ENCODE data around the gene IGF2BP3. TPM values are rescaled to one million over a fixed set of nuclear protein-coding genes. Genes with fewer than 3 reads are reported as not detected.

The IGF2BP3 gene
- total RNA-seq, 2 donors from 2014 or later, result 0.24 to 1.2 TPM

DNA sequence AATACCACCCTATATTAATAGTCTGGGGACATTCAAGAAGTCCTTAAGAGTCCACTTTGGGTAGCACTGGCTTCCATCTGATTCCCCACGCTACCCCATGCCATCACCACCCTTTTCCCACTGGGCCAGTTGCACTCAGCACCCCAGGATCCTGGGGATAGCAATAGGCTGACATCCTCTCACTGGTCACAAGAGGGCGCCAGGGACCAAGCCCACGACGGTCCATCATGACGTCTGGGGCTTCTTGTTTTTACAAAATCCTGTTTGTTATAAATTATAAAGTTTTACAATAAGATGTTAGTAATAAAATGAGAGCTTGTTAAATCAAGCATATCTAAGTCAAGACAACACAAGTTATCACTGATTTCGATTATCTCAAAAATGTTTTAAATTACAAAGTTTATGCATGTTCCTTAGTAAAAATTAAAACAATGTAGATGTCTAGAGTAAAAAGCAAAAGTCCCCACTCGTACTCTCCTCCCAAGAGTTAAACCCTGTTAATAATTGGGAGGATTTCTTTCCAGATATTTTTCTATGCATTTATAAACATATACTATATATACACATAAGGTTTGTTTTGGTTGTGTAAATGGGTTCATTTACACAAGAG lies 208.3 kb downstream of the IGF2BP3 start:
- peak; percentile 79 for TF ChIP-seq CTCF (IDR thresholded peaks at IDR 0.05)
- Histone ChIP-seq H3K36me3 (no peaks in the 10 kb centered on the region), H3K27me3 (no peaks in the 10 kb centered on the region), H3K27ac (no peak overlapping the region), H3K4me3 (no peak overlapping the region), H3K9me3 (no peaks in the 10 kb centered on the region), H3K4me1 (no peaks in the 10 kb centered on the region), H3K9ac (ENCODE audit: low read depth in 2 of 2, low read length in 2 of 2) (no peak overlapping the region)
- peak; percentile 45 for DNase-seq
- intact Hi-C loops (cut with DNase I), result no loop called here

DNA sequence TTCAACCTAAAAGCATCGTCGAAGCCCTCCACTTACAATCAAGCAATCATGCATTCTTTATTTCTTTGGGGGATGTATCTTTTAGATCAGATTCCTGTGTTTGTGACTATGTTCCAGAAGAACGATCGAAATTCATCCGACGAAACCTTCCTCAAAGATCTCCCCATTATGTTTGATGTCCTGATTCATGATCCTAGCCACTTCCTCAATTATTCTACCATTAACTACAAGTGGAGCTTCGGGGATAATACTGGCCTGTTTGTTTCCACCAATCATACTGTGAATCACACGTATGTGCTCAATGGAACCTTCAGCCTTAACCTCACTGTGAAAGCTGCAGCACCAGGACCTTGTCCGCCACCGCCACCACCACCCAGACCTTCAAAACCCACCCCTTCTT lies 209.9 kb downstream of the IGF2BP3 start:
- no peak for TF ChIP-seq CTCF (IDR thresholded peaks at IDR 0.05)
- no peak overlapping the region for H3K4me3 ChIP-seq
- no peaks in the 10 kb centered on the region for H3K9me3 ChIP-seq
- H3K27ac ChIP-seq, result no peak overlapping the region
- no peaks in the 10 kb centered on the region for H3K27me3 ChIP-seq
- no peak overlapping the region for H3K9ac ChIP-seq (ENCODE audit: low read depth in 2 of 2, low read length in 2 of 2)
- H3K4me1 ChIP-seq, result no peaks in the 10 kb centered on the region
- DNase-seq, result no peak
- H3K36me3 ChIP-seq, result no peaks in the 10 kb centered on the region
- intact Hi-C loops (cut with DNase I), result no loop called here

Other genes with a start within 250 kb of the IGF2BP3 start
- 10 to 100 TPM; 12.8 to 43.3 TPM for gene GPNMB, start 223.7 kb downstream of the IGF2BP3 start, total RNA-seq
- gene MALSU1, start 171.2 kb downstream of the IGF2BP3 start, total RNA-seq, result 10 to 100 TPM; 37.5 to 54.3 TPM
- 10 to 100 TPM; 73.2 to 83.3 TPM for gene TRA2A, start 61.5 kb upstream of the IGF2BP3 start, total RNA-seq
- 10 to 100 TPM in 1 of 2 donors, 1 to 10 TPM in 1; 7.6 to 10.6 TPM for gene CCDC126, start 126.9 kb upstream of the IGF2BP3 start, total RNA-seq
- 10 to 100 TPM; 11.1 to 18.5 TPM for gene FAM221A, start 209.7 kb upstream of the IGF2BP3 start, total RNA-seq
- gene STK31, start 239.7 kb upstream of the IGF2BP3 start, total RNA-seq, result under 1 TPM; 0.77 to 0.96 TPM